Keratinocyte (primary cell): ENCODE results near the gene SMIM24. TPM values are rescaled to one million over a fixed set of nuclear protein-coding genes. Genes with fewer than 3 reads are reported as not detected.

ENCODE experiments used
- DNase-seq: peaks from one replicate; pipeline ENCODE4 v3.0.0-alpha.2; 2011; ENCODE audit warnings: low read depth, missing footprints, low spot score
- FAIRE-seq: peaks from 2 replicates; lab custom pipeline; 2011; peaks lifted over from hg19 to GRCh38; lab: Jason Lieb, UNC
- H2AFZ ChIP-seq: 2 replicates; pipeline ENCODE4 v1.6.0; 2012; ENCODE audit warnings: low read length, control low read depth, inconsistent platforms; ENCODE audit not compliant: control insufficient read depth
- H3K27ac ChIP-seq: 2 replicates; pipeline ENCODE4 v1.5.1; 2011; ENCODE audit warnings: low read length; ENCODE audit not compliant: control insufficient read depth, insufficient read depth
- H3K27me3 ChIP-seq: 3 replicates; pipeline ENCODE4 v1.6.0; 2011; ENCODE audit warnings: low read length; ENCODE audit not compliant: control insufficient read depth, insufficient read depth; ENCODE audit errors: extremely low read depth
- H3K36me3 ChIP-seq, 2 experiments: 2 replicates in 1 of 2; 3 replicates in 1 of 2; pipeline ENCODE4 v1.5.1; 2011; ENCODE audit warnings: low read length in 2 of 2, mild to moderate bottlenecking in 1 of 2; ENCODE audit not compliant: control insufficient read depth in 2 of 2, insufficient read depth in 2 of 2; ENCODE audit errors: extremely low read depth in 1 of 2
- H3K4me1 ChIP-seq: 3 replicates; pipeline ENCODE4 v1.5.1; 2011; ENCODE audit warnings: low read length; ENCODE audit not compliant: control insufficient read depth, insufficient read depth; ENCODE audit errors: extremely low read depth
- H3K4me2 ChIP-seq: 3 replicates; pipeline ENCODE4 v1.6.0; 2011; ENCODE audit warnings: low read depth, low read length; ENCODE audit not compliant: control insufficient read depth, insufficient read depth; ENCODE audit errors: extremely low read depth
- H3K4me3 ChIP-seq, 3 experiments: fragments of 200-600 bp in 1 of 3; sonication (generic) in 1 of 3; 2 replicates in 2 of 3; 3 replicates in 1 of 3; pipeline ENCODE4 v1.5.1; 2011 to 2016; ENCODE audit warnings: low read length in 3 of 3, mild to moderate bottlenecking in 3 of 3, control low read depth in 2 of 3, inconsistent platforms in 1 of 3, low read depth in 1 of 3, mixed read lengths in 1 of 3, mixed run types in 1 of 3, moderate library complexity in 1 of 3; ENCODE audit not compliant: control insufficient read depth in 2 of 3, insufficient read depth in 2 of 3; ENCODE audit errors: extremely low read depth in 1 of 3
- H3K79me2 ChIP-seq: 2 replicates; pipeline ENCODE4 v1.6.0; 2012; ENCODE audit warnings: low read length; ENCODE audit not compliant: control insufficient read depth, insufficient read depth
- H3K9ac ChIP-seq: 3 replicates; pipeline ENCODE4 v1.6.0; 2011; ENCODE audit warnings: low read length; ENCODE audit not compliant: control insufficient read depth, insufficient read depth; ENCODE audit errors: extremely low read depth
- H3K9me1 ChIP-seq: 3 replicates; pipeline ENCODE4 v1.6.0; 2011; ENCODE audit warnings: low read length; ENCODE audit not compliant: control insufficient read depth, insufficient read depth; ENCODE audit errors: extremely low read depth
- H3K9me3 ChIP-seq: 2 replicates; pipeline ENCODE4 v1.5.1; 2012; ENCODE audit warnings: low read depth, low read length; ENCODE audit not compliant: control insufficient read depth
- H4K20me1 ChIP-seq: 3 replicates; pipeline ENCODE4 v1.6.0; 2011; ENCODE audit warnings: low read length; ENCODE audit not compliant: control insufficient read depth, insufficient read depth; ENCODE audit errors: extremely low read depth
- CTCF ChIP-seq, 3 experiments: IDR thresholded peaks in 1 of 3; conservative IDR thresholded peaks in 1 of 3; optimal IDR thresholded peaks in 1 of 3; 2 replicates in 2 of 3; 3 replicates in 1 of 3; pipeline versions ENCODE3 to v1.5.1; 2011; ENCODE audit warnings: low read length in 3 of 3, mild to moderate bottlenecking in 3 of 3, moderate library complexity in 2 of 3, control low read depth in 1 of 3, inconsistent platforms in 1 of 3; ENCODE audit not compliant: insufficient read depth in 2 of 3; ENCODE audit errors: extremely low read depth in 1 of 3
- EZH2 ChIP-seq: IDR thresholded peaks from one replicate; pipeline ENCODE4 v1.6.1; 2012; ENCODE audit warnings: inconsistent platforms, mild to moderate bottlenecking, low read length, moderate library complexity
- dilution Hi-C: fragments of 300-500 bp; cut with MboI; formaldehyde crosslinking; loops from one replicate; pipeline ENCODE4 v1.7.0; 2020; ENCODE audit warnings: low sequenced_read_pairs; ENCODE audit not compliant: extremely low pct_ligation_motif_present
- polyA plus RNA-seq, 5 experiments: library from polyadenylated mRNA; depleted of rRNA in 3 of 5; stranded (reverse) in 3 of 5; stranded (forward) in 1 of 5; unstranded in 1 of 5; fragments of >200 nt; gene quantifications; 1 replicate in 1 of 5; 2 replicates in 3 of 5; 3 replicates in 1 of 5; pipeline versions ENCODE4 v1.2.1 to v1.2.3, GENCODE V29; 2011 to 2012; ENCODE audit warnings: missing spikeins in 2 of 5, low read depth in 1 of 5, low replicate concordance in 1 of 5

Gene SMIM24
- polyA plus RNA-seq, 1 donor (not counting 4 experiments of a cell fraction or from before 2014, with no cell fraction given): not detected

GRCh38 chr19:3518255-3518654 lies 37.9 kb upstream of the SMIM24 start:
- H3K79me2 ChIP-seq: peaks cover 75% of the 10 kb centered on the region
- no peak overlapping the region for H3K4me2 ChIP-seq
- peaks cover 60% of the 10 kb centered on the region for H4K20me1 ChIP-seq
- peaks cover 16% of the 10 kb centered on the region for H3K4me1 ChIP-seq
- peaks cover 7 to 8% of the 10 kb centered on the region in 2 experiments for H3K36me3 ChIP-seq
- no peak for TF ChIP-seq EZH2
- no peak for TF ChIP-seq CTCF (optimal IDR thresholded peaks at IDR 0.05 in 1 of 3, IDR thresholded peaks at IDR 0.05 in 1 of 3, conservative IDR thresholded peaks at IDR 0.05 in 1 of 3; ENCODE audit: extremely low read depth in 1 of 3, insufficient read depth in 2 of 3, low read length in 3 of 3)
- no peak overlapping the region for H3K4me3 ChIP-seq
- no peak overlapping the region for H3K27ac ChIP-seq
- H3K9me3 ChIP-seq: no peaks in the 10 kb centered on the region
- H2AFZ ChIP-seq: no peak overlapping the region
- H3K27me3 ChIP-seq: no peaks in the 10 kb centered on the region
- dilution Hi-C loops: no loop called here
- no peak for FAIRE-seq
- peaks cover 5% of the 10 kb centered on the region for H3K9me1 ChIP-seq
- H3K9ac ChIP-seq: no peak overlapping the region
- DNase-seq: no peak

- H3K36me3 ChIP-seq: peaks cover 6 to 7% of the 10 kb centered on the region in 2 experiments
- DNase-seq (no peak), FAIRE-seq (no peak)
- H3K4me3 ChIP-seq: no peak overlapping the region
- dilution Hi-C loops: no loop called here
- no peak overlapping the region for H2AFZ ChIP-seq
- peaks cover 16% of the 10 kb centered on the region for H3K4me1 ChIP-seq
- no peak overlapping the region for H3K27ac ChIP-seq
- H3K9ac ChIP-seq: no peak overlapping the region
- H3K9me1 ChIP-seq: peaks cover 5% of the 10 kb centered on the region
- no peaks in the 10 kb centered on the region for H3K27me3 ChIP-seq
- no peaks in the 10 kb centered on the region for H3K9me3 ChIP-seq
- H3K4me2 ChIP-seq: no peak overlapping the region
- H4K20me1 ChIP-seq: peaks cover 58% of the 10 kb centered on the region
- peaks cover 76% of the 10 kb centered on the region for H3K79me2 ChIP-seq
- TF ChIP-seq EZH2 (no peak), CTCF (optimal IDR thresholded peaks at IDR 0.05 in 1 of 3, IDR thresholded peaks at IDR 0.05 in 1 of 3, conservative IDR thresholded peaks at IDR 0.05 in 1 of 3; ENCODE audit: extremely low read depth in 1 of 3, insufficient read depth in 2 of 3, low read length in 3 of 3) (no peak)
These were observed 37.3 kb upstream of the SMIM24 start for GRCh38 chr19:3517638-3518037.
